GM12878 (cell line): ENCODE data around the gene DLK2. TPM values are rescaled to one million over a fixed set of nuclear protein-coding genes. Genes with fewer than 3 reads are reported as not detected.

ENCODE experiments used
- ATAC-seq: fragments of 200-7000 bp; cut with Tn5 transposase; 3 replicates; pipeline ENCODE4 v1.9.1; 2020; ENCODE audit warnings: mild to moderate bottlenecking, moderate library complexity
- BruUV-seq: library from RNA; stranded (reverse); fragments of 400-500 nt; replicated peaks from 2 replicates; lab custom pipeline; 2021; lab: Mats Ljungman, UMichigan
- CTCF ChIA-PET: fragments of 300-600 bp; sonication (Branson Sonifier 250); formaldehyde crosslinking; extraction: SDS; loops from one replicate; lab custom pipeline; 2021; ENCODE audit warnings: inconsistent platforms; lab: Yijun Ruan, JAX
- POLR2A ChIA-PET: fragments of 350-600 bp; formaldehyde crosslinking; extraction: SDS; loops from one replicate; lab custom pipeline; 2021; ENCODE audit warnings: inconsistent platforms; lab: Charles Lee
- RAD21 ChIA-PET: fragments of 300-600 bp; sonication (Branson Sonifier 250); formaldehyde crosslinking; loops from one replicate; lab custom pipeline; 2023; ENCODE audit warnings: antibody characterized with exemption; ENCODE audit not compliant: unreplicated experiment; lab: Charles Lee
- SMC1A ChIA-PET: fragments of 300-600 bp; sonication (Branson Sonifier 250); formaldehyde crosslinking; loops from one replicate; lab custom pipeline; 2023; ENCODE audit not compliant: unreplicated experiment, uncharacterized antibody; lab: Charles Lee
- DNase-seq: peaks from one replicate; pipeline ENCODE4 v3.0.0-alpha.2; 2011; ENCODE audit warnings: low read depth, low spot score
- FAIRE-seq: peaks from 3 replicates; lab custom pipeline; 2011; peaks lifted over from hg19 to GRCh38; lab: Jason Lieb, UNC
- H2AFZ ChIP-seq: 2 replicates; pipeline ENCODE4 v1.6.0; 2011; ENCODE audit warnings: low read depth, low read length, control low read depth; ENCODE audit not compliant: control insufficient read depth
- H3K27ac ChIP-seq: 2 replicates; pipeline ENCODE4 v1.5.1; 2011; ENCODE audit warnings: control low read depth; ENCODE audit not compliant: control insufficient read depth, insufficient read depth
- H3K27me3 ChIP-seq, 2 experiments: replicated peaks in 1 of 2; 2 replicates each; pipeline versions ENCODE4 v1.6.0 to v1.6.1; 2011; ENCODE audit warnings: low read length in 1 of 2; ENCODE audit not compliant: control insufficient read depth in 2 of 2, insufficient read depth in 2 of 2
- H3K36me3 ChIP-seq, 2 experiments: 2 replicates each; pipeline ENCODE4 v1.5.1; 2011; ENCODE audit warnings: low read length in 1 of 2; ENCODE audit not compliant: control insufficient read depth in 2 of 2, insufficient read depth in 2 of 2
- H3K4me1 ChIP-seq: 2 replicates; pipeline ENCODE4 v1.6.1; 2011; ENCODE audit warnings: mild to moderate bottlenecking, low read length, moderate library complexity, mixed read lengths; ENCODE audit not compliant: control insufficient read depth, insufficient read depth
- H3K4me2 ChIP-seq: 2 replicates; pipeline ENCODE4 v1.6.0; 2011; ENCODE audit warnings: control low read depth; ENCODE audit not compliant: control insufficient read depth, insufficient read depth
- H3K4me3 ChIP-seq: fragments of 200-600 bp; sonication (generic); 2 replicates; pipeline ENCODE4 v1.5.1; 2016
- H3K79me2 ChIP-seq: 2 replicates; pipeline ENCODE4 v1.6.0; 2011; ENCODE audit warnings: low read length; ENCODE audit not compliant: control insufficient read depth, insufficient read depth
- H3K9ac ChIP-seq: 2 replicates; pipeline ENCODE4 v1.8.0; 2011; ENCODE audit warnings: low read length, control low read depth, mixed read lengths; ENCODE audit not compliant: control insufficient read depth, insufficient read depth
- H3K9me3 ChIP-seq: replicated peaks from 3 replicates; pipeline ENCODE4 v1.5.1; 2011; ENCODE audit warnings: mild to moderate bottlenecking, low read length; ENCODE audit not compliant: control insufficient read depth, insufficient read depth
- H4K20me1 ChIP-seq: 2 replicates; pipeline ENCODE4 v1.6.0; 2011; ENCODE audit not compliant: control insufficient read depth, insufficient read depth
- IRF5 ChIP-seq: fragments of 450-650 bp; IDR thresholded peaks from 2 replicates; pipeline ENCODE4 v1.6.1; 2017; ENCODE audit warnings: borderline replicate concordance
- NBN ChIP-seq: fragments of 450-650 bp; IDR thresholded peaks from 2 replicates; pipeline ENCODE4 v1.6.1; 2016
- NKRF ChIP-seq: fragments of 450-650 bp; conservative IDR thresholded peaks from 2 replicates; pipeline ENCODE4 v1.6.1; 2017; ENCODE audit warnings: mild to moderate bottlenecking, moderate library complexity
- SMARCA5 ChIP-seq: fragments of 450-650 bp; IDR thresholded peaks from 2 replicates; pipeline ENCODE4 v1.6.1; 2017; ENCODE audit warnings: mild to moderate bottlenecking
- WGBS: methylation state at CpG from one replicate; pipeline ENCODE4 v1.1.6; 2016; ENCODE audit warnings: low lambda C conversion rate; ENCODE audit not compliant: insufficient replicate concordance, insufficient coverage; ENCODE audit errors: missing lambda C conversion rate; 5-methylcytosine and 5-hydroxymethylcytosine counted together
- in situ Hi-C: fragments of 300-500 bp; cut with MboI; formaldehyde crosslinking; loops from 9 replicates; pipeline ENCODE4 v1.14.3; 2018; ENCODE audit warnings: mixed read lengths
- intact Hi-C: fragments of 100-400 bp; cut with micrococcal nuclease; formaldehyde crosslinking; loops from one replicate; pipeline ENCODE4 v1.14.2; 2022; ENCODE audit not compliant: unreplicated experiment
- polyA plus RNA-seq, 11 experiments: library from polyadenylated mRNA; depleted of rRNA in 4 of 11; unstranded in 6 of 11; stranded (reverse) in 5 of 11; fragments of >200 nt; fragmentation: Nextera tagmentation in 4 of 11; fragmentation: Illumina TruSeq in 1 of 11; extraction: Ambion mirVana in 4 of 11; extraction: Trizol in 1 of 11; gene quantifications; 1 replicate in 1 of 11; 2 replicates in 10 of 11; pipeline versions ENCODE4 v1.2.1 to v1.2.3, GENCODE V29; 2011 to 2016; ENCODE audit warnings: inconsistent platforms in 2 of 11, missing spikeins in 2 of 11, low read depth in 1 of 11
- total RNA-seq, 4 experiments: library from RNA; depleted of rRNA in 3 of 4; stranded (reverse); fragments of >200 nt in 3 of 4; fragmentation: Illumina TruSeq in 1 of 4; extraction: Trizol in 1 of 4; gene quantifications; 2 replicates each; pipeline versions ENCODE4 v1.2.1 to v1.2.3, GENCODE V29; 2013 to 2021

DLK2 gene
- total and polyA plus RNA-seq, 10 of the 15 experiments (the other 5 are each of a cell fraction or from before 2014, with no cell fraction given): 0.03 to 0.55 (median 0.38) TPM; not detected in 4

- POLR2A ChIA-PET: interaction anchor here (0.7 to 1.6 kb wide), 3 partner anchors 28 to 58 kb away, joined by 3 to 4 read pairs (median 4); no protein-coding TSS in a partner anchor
- peak overlapping the region; percentile 86 for H3K9ac ChIP-seq
- RAD21 ChIA-PET: interaction anchor here (1.9 kb wide), 1 partner anchor 34 kb away, joined by 6 read pairs; no protein-coding TSS in a partner anchor
- H3K36me3 ChIP-seq: peaks cover 3 to 4% of the 10 kb centered on the region in 2 experiments; a peak in 3 of 4 replicates
- ATAC-seq: no peak
- intact Hi-C loops: no loop called here
- BruUV-seq: no TSS peak
- H2AFZ ChIP-seq: peak overlapping the region; percentile 97
- in situ Hi-C loops: no loop called here
- H3K4me2 ChIP-seq: peak overlapping the region; percentile 98
- TF ChIP-seq NKRF: peak; percentile 36; the same call in 1 of the 2 replicates
- 0 out of 2 replicates have a peak, but pooled peaks have one; percentile 7 for TF ChIP-seq SMARCA5
- 0 out of 2 replicates have a peak, but pooled peaks have one; percentile 9 for TF ChIP-seq NBN
- TF ChIP-seq IRF5: no peak
- under 1% methylated on average over 12 of the region's 12 CpGs for WGBS
- H3K27ac ChIP-seq: peak overlapping the region; percentile 79
- peaks cover 12% of the 10 kb centered on the region for H3K4me1 ChIP-seq
- SMC1A ChIA-PET: interaction anchor here (1.0 to 1.4 kb wide), 5 partner anchors 31 to 72 kb away, joined by 3 to 6 read pairs (median 3); no protein-coding TSS in a partner anchor
- no peaks in the 10 kb centered on the region for H3K27me3 ChIP-seq
- H3K4me3 ChIP-seq: peak overlapping the region; percentile 90
- CTCF ChIA-PET: interaction anchor here (0.7 to 2.1 kb wide), 5 partner anchors 10 to 165 kb away, joined by 3 to 6 read pairs (median 3); no protein-coding TSS in a partner anchor
- DNase-seq: no peak
- no peak for FAIRE-seq
- H4K20me1 ChIP-seq: no peaks in the 10 kb centered on the region
- no peaks in the 10 kb centered on the region for H3K9me3 ChIP-seq
- H3K79me2 ChIP-seq: peaks cover 22% of the 10 kb centered on the region
These were observed 27.2 kb downstream of the DLK2 start for GRCh38 chr6:43428112-43428570.
